ENCODE measurements around the gene SPDEF.

- TF ChIP-seq EZH2 (IDR thresholded peaks at IDR 0.05) (no peak), CTCF (IDR thresholded peaks at IDR 0.05) (no peak)
Measured at GRCh38 chr6:34535646-34536045, 20.5 kb downstream of the SPDEF start.
